ENCODE measurements around the gene GNA15. TPM values are rescaled to one million over a fixed set of nuclear protein-coding genes. Genes with fewer than 3 reads are reported as not detected.
A peak's percentile ranks its signal among the peaks of the same experiment; 100 is the strongest.

GNA15 gene
- total and polyA plus RNA-seq, 2 donors (not counting 3 experiments of a cell fraction or from before 2014, with no cell fraction given) = 0.17 TPM; not detected in 1

DNA sequence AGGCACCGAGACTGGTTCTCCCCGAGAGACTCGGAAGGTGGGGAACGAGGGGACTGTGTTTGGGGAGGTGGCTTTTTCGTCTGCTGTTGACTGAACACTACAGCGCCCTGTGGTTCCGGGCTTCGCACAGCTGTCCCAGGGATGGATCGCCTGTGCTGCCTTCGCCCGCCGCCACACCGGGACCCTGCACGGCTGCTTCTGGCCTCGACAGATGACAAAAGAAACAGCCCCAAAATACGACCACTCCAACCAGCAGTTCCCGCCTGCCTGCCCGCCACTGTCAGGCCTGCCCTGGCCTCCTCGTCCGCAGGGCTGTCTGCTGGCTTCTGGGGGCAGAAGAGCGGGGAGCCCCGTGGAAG lies 13.3 kb upstream of the GNA15 start:
- no peak for TF ChIP-seq JUN (IDR thresholded peaks at IDR 0.05; ENCODE audit: borderline replicate concordance, insufficient read depth, insufficient read length, low read depth)
- intact Hi-C loops (cut with micrococcal nuclease) (no loop called here), dilution Hi-C loops (cut with MboI; ENCODE audit: extremely low pct_ligation_motif_present, low sequenced_read_pairs) (no loop called here)
- Histone ChIP-seq H2AFZ (ENCODE audit: low read depth, low read length) (no peak overlapping the region), H3K27ac (ENCODE audit: insufficient read depth, low read depth, low read length) (no peak overlapping the region), H3K4me1 (ENCODE audit: control insufficient read depth, extremely low read depth, insufficient read depth, low read length) (no peaks in the 10 kb centered on the region), H4K20me1 (replicated peaks; ENCODE audit: control insufficient read depth, extremely low read depth, insufficient read depth, low read length) (no peaks in the 10 kb centered on the region), H3K9me3 (replicated peaks; ENCODE audit: control insufficient read depth, insufficient read depth, low read length) (no peaks in the 10 kb centered on the region), H3K4me3 (replicated peaks in 1 of 3; ENCODE audit: insufficient read depth in 1 of 3, low read depth in 1 of 3, low read length in 3 of 3) (no peak overlapping the region), H3K4me2 (ENCODE audit: insufficient read depth, low read length) (no peak overlapping the region), H3K36me3 (ENCODE audit: control insufficient read depth in 2 of 2, extremely low read depth in 1 of 2, insufficient read depth in 2 of 2, low read length in 2 of 2) (peaks cover 0 to 21% of the 10 kb centered on the region in 2 experiments), H3K9me1 (replicated peaks; ENCODE audit: control insufficient read depth, extremely low read depth, insufficient read depth, low read length) (no peaks in the 10 kb centered on the region), H3K79me2 (ENCODE audit: control insufficient read depth, insufficient read depth, low read length) (no peaks in the 10 kb centered on the region), H3K27me3 (ENCODE audit: control insufficient read depth in 2 of 2, insufficient read depth in 2 of 2, low read length in 2 of 2) (no peaks in the 10 kb centered on the region), H3K9ac (replicated peaks; ENCODE audit: extremely low read depth, insufficient read depth, low read length) (no peak overlapping the region)
- ChIA-PET CTCF (interaction anchor here (0.7 kb wide), 1 partner anchor 19 kb away, joined by 3 read pairs; no protein-coding TSS in a partner anchor), POLR2A (no interaction called here)
- DNase-seq (ENCODE audit: low read depth, low spot score) (no peak), FAIRE-seq (no peak)
- BruUV-seq (replicated peaks) = no TSS peak

DNA sequence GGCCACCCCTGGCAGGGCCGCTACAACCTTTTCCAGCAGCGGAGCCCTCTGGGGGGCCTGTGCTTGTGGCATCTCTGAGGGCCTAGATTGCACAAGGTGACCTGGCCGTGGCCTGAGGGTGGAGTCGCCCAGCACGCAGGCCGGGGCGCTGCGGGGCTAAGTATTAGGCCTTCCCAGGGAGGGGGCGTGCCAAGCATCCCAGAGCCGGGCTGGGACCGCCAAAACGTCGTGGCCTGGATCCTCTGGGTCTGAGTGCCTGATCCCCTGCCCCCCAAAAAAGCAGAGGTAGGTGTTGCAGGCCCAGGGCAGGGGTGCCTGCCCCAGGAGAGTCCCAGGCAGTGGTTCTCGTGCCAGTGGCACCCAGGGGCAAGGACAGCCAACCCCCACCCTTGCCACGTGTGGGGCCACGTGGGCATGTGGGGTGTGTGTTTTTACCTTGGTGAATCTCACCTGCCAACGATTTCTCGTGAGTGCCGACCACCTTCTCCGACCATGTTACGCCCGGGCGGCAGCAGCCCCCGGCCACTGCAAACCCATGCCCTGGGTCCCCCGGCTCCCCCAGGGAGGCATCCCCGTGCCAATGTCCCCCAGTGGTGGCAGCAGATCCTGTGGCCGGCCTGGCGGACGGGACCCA lies 12.6 kb upstream of the GNA15 start:
- no peak overlapping the region for H3K4me2 ChIP-seq (ENCODE audit: insufficient read depth, low read length)
- no peak overlapping the region for H3K9ac ChIP-seq (replicated peaks; ENCODE audit: extremely low read depth, insufficient read depth, low read length)
- no peak overlapping the region for H2AFZ ChIP-seq (ENCODE audit: low read depth, low read length)
- CTCF ChIA-PET = interaction anchor here (3.7 kb wide), 1 partner anchor 15 kb away, joined by 17 read pairs; no protein-coding TSS in a partner anchor
- intact Hi-C loops (cut with micrococcal nuclease) (no loop called here), dilution Hi-C loops (cut with MboI; ENCODE audit: extremely low pct_ligation_motif_present, low sequenced_read_pairs) (no loop called here)
- peaks cover 0 to 16% of the 10 kb centered on the region in 2 experiments for H3K36me3 ChIP-seq (ENCODE audit: control insufficient read depth in 2 of 2, extremely low read depth in 1 of 2, insufficient read depth in 2 of 2, low read length in 2 of 2)
- TF ChIP-seq, protein P1, sequence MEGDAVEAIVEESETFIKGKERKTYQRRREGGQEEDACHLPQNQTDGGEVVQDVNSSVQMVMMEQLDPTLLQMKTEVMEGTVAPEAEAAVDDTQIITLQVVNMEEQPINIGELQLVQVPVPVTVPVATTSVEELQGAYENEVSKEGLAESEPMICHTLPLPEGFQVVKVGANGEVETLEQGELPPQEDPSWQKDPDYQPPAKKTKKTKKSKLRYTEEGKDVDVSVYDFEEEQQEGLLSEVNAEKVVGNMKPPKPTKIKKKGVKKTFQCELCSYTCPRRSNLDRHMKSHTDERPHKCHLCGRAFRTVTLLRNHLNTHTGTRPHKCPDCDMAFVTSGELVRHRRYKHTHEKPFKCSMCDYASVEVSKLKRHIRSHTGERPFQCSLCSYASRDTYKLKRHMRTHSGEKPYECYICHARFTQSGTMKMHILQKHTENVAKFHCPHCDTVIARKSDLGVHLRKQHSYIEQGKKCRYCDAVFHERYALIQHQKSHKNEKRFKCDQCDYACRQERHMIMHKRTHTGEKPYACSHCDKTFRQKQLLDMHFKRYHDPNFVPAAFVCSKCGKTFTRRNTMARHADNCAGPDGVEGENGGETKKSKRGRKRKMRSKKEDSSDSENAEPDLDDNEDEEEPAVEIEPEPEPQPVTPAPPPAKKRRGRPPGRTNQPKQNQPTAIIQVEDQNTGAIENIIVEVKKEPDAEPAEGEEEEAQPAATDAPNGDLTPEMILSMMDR (IDR thresholded peaks at IDR 0.05; ENCODE audit: extremely low read depth in 1 of 2, insufficient read depth in 1 of 2, low read depth in 1 of 2, low read length in 2 of 2) = no peak
- TF ChIP-seq MYC (IDR thresholded peaks at IDR 0.05; ENCODE audit: low read depth, low read length) (no peak), FOS (IDR thresholded peaks at IDR 0.05; ENCODE audit: borderline replicate concordance, insufficient read depth, low read length) (no peak), EZH2 (IDR thresholded peaks at IDR 0.05; ENCODE audit: borderline replicate concordance, low read depth, low read length, severe bottlenecking) (no peak), POLR2AphosphoS5 (IDR thresholded peaks at IDR 0.05; ENCODE audit: insufficient read depth, low read depth, low read length) (no peak), POLR2A (IDR thresholded peaks at IDR 0.05; ENCODE audit: low read depth, low read length) (no peak), JUN (IDR thresholded peaks at IDR 0.05; ENCODE audit: borderline replicate concordance, insufficient read depth, insufficient read length, low read depth) (no peak), GATA2 (IDR thresholded peaks at IDR 0.05; ENCODE audit: insufficient read depth, insufficient read length, low read depth, low read length) (no peak)
- TF ChIP-seq, protein P2, sequence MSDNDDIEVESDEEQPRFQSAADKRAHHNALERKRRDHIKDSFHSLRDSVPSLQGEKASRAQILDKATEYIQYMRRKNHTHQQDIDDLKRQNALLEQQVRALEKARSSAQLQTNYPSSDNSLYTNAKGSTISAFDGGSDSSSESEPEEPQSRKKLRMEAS (IDR thresholded peaks at IDR 0.05; ENCODE audit: insufficient read depth, insufficient read length) = no peak
- POLR2A ChIA-PET = no interaction called here
- H3K4me1 ChIP-seq (ENCODE audit: control insufficient read depth, extremely low read depth, insufficient read depth, low read length) = no peaks in the 10 kb centered on the region
- no peak overlapping the region for H3K27ac ChIP-seq (ENCODE audit: insufficient read depth, low read depth, low read length)
- FAIRE-seq = no peak
- no peaks in the 10 kb centered on the region for H3K9me3 ChIP-seq (replicated peaks; ENCODE audit: control insufficient read depth, insufficient read depth, low read length)
- H3K27me3 ChIP-seq (ENCODE audit: control insufficient read depth in 2 of 2, insufficient read depth in 2 of 2, low read length in 2 of 2) = no peaks in the 10 kb centered on the region
- H3K9me1 ChIP-seq (replicated peaks; ENCODE audit: control insufficient read depth, extremely low read depth, insufficient read depth, low read length) = no peaks in the 10 kb centered on the region
- no peak for DNase-seq (ENCODE audit: low read depth, low spot score)
- BruUV-seq (replicated peaks) = TSS peak; percentile 57
- no peaks in the 10 kb centered on the region for H4K20me1 ChIP-seq (replicated peaks; ENCODE audit: control insufficient read depth, extremely low read depth, insufficient read depth, low read length)
- no peak overlapping the region for H3K4me3 ChIP-seq (replicated peaks in 1 of 3; ENCODE audit: insufficient read depth in 1 of 3, low read depth in 1 of 3, low read length in 3 of 3)
- no peaks in the 10 kb centered on the region for H3K79me2 ChIP-seq (ENCODE audit: control insufficient read depth, insufficient read depth, low read length)

All from endothelial cell of umbilical vein (primary cell).